GM12878 (cell line): ENCODE results near the gene DISP3. TPM values are rescaled to one million over a fixed set of nuclear protein-coding genes. Genes with fewer than 3 reads are reported as not detected.

Experiments used
- ATAC-seq: fragments of 200-7000 bp; cut with Tn5 transposase; 3 replicates; pipeline ENCODE4 v1.9.1; 2020; ENCODE audit warnings: mild to moderate bottlenecking, moderate library complexity
- BruUV-seq: library from RNA; stranded (reverse); fragments of 400-500 nt; replicated peaks from 2 replicates; lab custom pipeline; 2021; lab: Mats Ljungman, UMichigan
- CTCF ChIA-PET: fragments of 300-600 bp; sonication (Branson Sonifier 250); formaldehyde crosslinking; extraction: SDS; loops from one replicate; lab custom pipeline; 2021; ENCODE audit warnings: inconsistent platforms; lab: Yijun Ruan, JAX
- POLR2A ChIA-PET: fragments of 350-600 bp; formaldehyde crosslinking; extraction: SDS; loops from one replicate; lab custom pipeline; 2021; ENCODE audit warnings: inconsistent platforms; lab: Charles Lee
- RAD21 ChIA-PET: fragments of 300-600 bp; sonication (Branson Sonifier 250); formaldehyde crosslinking; loops from one replicate; lab custom pipeline; 2023; ENCODE audit warnings: antibody characterized with exemption; ENCODE audit not compliant: unreplicated experiment; lab: Charles Lee
- SMC1A ChIA-PET: fragments of 300-600 bp; sonication (Branson Sonifier 250); formaldehyde crosslinking; loops from one replicate; lab custom pipeline; 2023; ENCODE audit not compliant: unreplicated experiment, uncharacterized antibody; lab: Charles Lee
- DNase-seq: peaks from one replicate; pipeline ENCODE4 v3.0.0-alpha.2; 2011; ENCODE audit warnings: low read depth, low spot score
- FAIRE-seq: peaks from 3 replicates; lab custom pipeline; 2011; peaks lifted over from hg19 to GRCh38; lab: Jason Lieb, UNC
- H2AFZ ChIP-seq: 2 replicates; pipeline ENCODE4 v1.6.0; 2011; ENCODE audit warnings: low read depth, low read length, control low read depth; ENCODE audit not compliant: control insufficient read depth
- H3K27ac ChIP-seq: 2 replicates; pipeline ENCODE4 v1.5.1; 2011; ENCODE audit warnings: control low read depth; ENCODE audit not compliant: control insufficient read depth, insufficient read depth
- H3K27me3 ChIP-seq, 2 experiments: replicated peaks in 1 of 2; 2 replicates each; pipeline versions ENCODE4 v1.6.0 to v1.6.1; 2011; ENCODE audit warnings: low read length in 1 of 2; ENCODE audit not compliant: control insufficient read depth in 2 of 2, insufficient read depth in 2 of 2
- H3K36me3 ChIP-seq, 2 experiments: 2 replicates each; pipeline ENCODE4 v1.5.1; 2011; ENCODE audit warnings: low read length in 1 of 2; ENCODE audit not compliant: control insufficient read depth in 2 of 2, insufficient read depth in 2 of 2
- H3K4me1 ChIP-seq: 2 replicates; pipeline ENCODE4 v1.6.1; 2011; ENCODE audit warnings: mild to moderate bottlenecking, low read length, moderate library complexity, mixed read lengths; ENCODE audit not compliant: control insufficient read depth, insufficient read depth
- H3K4me2 ChIP-seq: 2 replicates; pipeline ENCODE4 v1.6.0; 2011; ENCODE audit warnings: control low read depth; ENCODE audit not compliant: control insufficient read depth, insufficient read depth
- H3K4me3 ChIP-seq: fragments of 200-600 bp; sonication (generic); 2 replicates; pipeline ENCODE4 v1.5.1; 2016
- H3K79me2 ChIP-seq: 2 replicates; pipeline ENCODE4 v1.6.0; 2011; ENCODE audit warnings: low read length; ENCODE audit not compliant: control insufficient read depth, insufficient read depth
- H3K9ac ChIP-seq: 2 replicates; pipeline ENCODE4 v1.8.0; 2011; ENCODE audit warnings: low read length, control low read depth, mixed read lengths; ENCODE audit not compliant: control insufficient read depth, insufficient read depth
- H3K9me3 ChIP-seq: replicated peaks from 3 replicates; pipeline ENCODE4 v1.5.1; 2011; ENCODE audit warnings: mild to moderate bottlenecking, low read length; ENCODE audit not compliant: control insufficient read depth, insufficient read depth
- H4K20me1 ChIP-seq: 2 replicates; pipeline ENCODE4 v1.6.0; 2011; ENCODE audit not compliant: control insufficient read depth, insufficient read depth
- CBFB ChIP-seq: IDR thresholded peaks from 2 replicates; pipeline ENCODE4 v1.6.1; 2016; ENCODE audit warnings: antibody characterized with exemption, low read depth
- ESRRA ChIP-seq: IDR thresholded peaks from 2 replicates; pipeline ENCODE4 v1.6.1; 2012; ENCODE audit warnings: mild to moderate bottlenecking, low read length, improper control_type of control experiment
- IRF5 ChIP-seq: fragments of 450-650 bp; IDR thresholded peaks from 2 replicates; pipeline ENCODE4 v1.6.1; 2017; ENCODE audit warnings: borderline replicate concordance
- MXI1 ChIP-seq: fragments of 150-350 bp; IDR thresholded peaks from 2 replicates; pipeline ENCODE4 v1.6.1; 2011; ENCODE audit warnings: low read depth, mild to moderate bottlenecking, inconsistent platforms, low read length, improper control_type of control experiment
- SIX5 ChIP-seq: IDR thresholded peaks from 2 replicates; pipeline ENCODE4 v1.6.1; 2011; ENCODE audit warnings: mild to moderate bottlenecking, low read depth, low read length, moderate library complexity; ENCODE audit not compliant: severe bottlenecking
- ZBTB4 ChIP-seq: fragments of 450-650 bp; formaldehyde crosslinking; IDR thresholded peaks from 2 replicates; pipeline ENCODE4 v1.4.0; 2022; ENCODE audit warnings: mild to moderate bottlenecking, moderate library complexity
- ZZZ3 ChIP-seq: IDR thresholded peaks from 2 replicates; pipeline ENCODE4 v1.6.1; 2011; ENCODE audit warnings: low read depth; ENCODE audit not compliant: control insufficient read depth, insufficient read length
- WGBS: methylation state at CpG from one replicate; pipeline ENCODE4 v1.1.6; 2016; ENCODE audit warnings: low lambda C conversion rate; ENCODE audit not compliant: insufficient replicate concordance, insufficient coverage; ENCODE audit errors: missing lambda C conversion rate; 5-methylcytosine and 5-hydroxymethylcytosine counted together
- in situ Hi-C: fragments of 300-500 bp; cut with MboI; formaldehyde crosslinking; loops from 9 replicates; pipeline ENCODE4 v1.14.3; 2018; ENCODE audit warnings: mixed read lengths
- intact Hi-C: fragments of 100-400 bp; cut with micrococcal nuclease; formaldehyde crosslinking; loops from one replicate; pipeline ENCODE4 v1.14.2; 2022; ENCODE audit not compliant: unreplicated experiment
- polyA plus RNA-seq, 11 experiments: library from polyadenylated mRNA; depleted of rRNA in 4 of 11; unstranded in 6 of 11; stranded (reverse) in 5 of 11; fragments of >200 nt; fragmentation: Nextera tagmentation in 4 of 11; fragmentation: Illumina TruSeq in 1 of 11; extraction: Ambion mirVana in 4 of 11; extraction: Trizol in 1 of 11; gene quantifications; 1 replicate in 1 of 11; 2 replicates in 10 of 11; pipeline versions ENCODE4 v1.2.1 to v1.2.3, GENCODE V29; 2011 to 2016; ENCODE audit warnings: inconsistent platforms in 2 of 11, missing spikeins in 2 of 11, low read depth in 1 of 11
- total RNA-seq, 4 experiments: library from RNA; depleted of rRNA in 3 of 4; stranded (reverse); fragments of >200 nt in 3 of 4; fragmentation: Illumina TruSeq in 1 of 4; extraction: Trizol in 1 of 4; gene quantifications; 2 replicates each; pipeline versions ENCODE4 v1.2.1 to v1.2.3, GENCODE V29; 2013 to 2021
- TF ChIP-seq, protein P1 (sequence below): IDR thresholded peaks from 2 replicates; pipeline ENCODE4 v1.6.1; 2012; ENCODE audit warnings: improper control_type of control experiment, low read depth, low read length; ENCODE audit not compliant: insufficient replicate concordance

The DISP3 gene
- total and polyA plus RNA-seq, 10 of the 15 experiments (the other 5 are each of a cell fraction or from before 2014, with no cell fraction given) = under 0.01 to 0.18 (median 0.09) TPM; not detected in 2

GRCh38 chr1:11456965-11457364, 22.0 kb upstream of the DISP3 start:
- FAIRE-seq (no peak), DNase-seq (no peak), ATAC-seq (no peak)
- Histone ChIP-seq H3K36me3 (no peaks in the 10 kb centered on the region), H3K27me3 (peaks cover 0 to 2% of the 10 kb centered on the region in 2 experiments; a peak in 1 of 4 replicates), H3K9ac (no peak overlapping the region), H2AFZ (no peak overlapping the region), H3K4me3 (no peak overlapping the region), H3K4me2 (no peak overlapping the region), H4K20me1 (no peaks in the 10 kb centered on the region), H3K9me3 (no peaks in the 10 kb centered on the region), H3K79me2 (no peaks in the 10 kb centered on the region), H3K4me1 (no peaks in the 10 kb centered on the region), H3K27ac (no peak overlapping the region)
- TF ChIP-seq, protein P1, sequence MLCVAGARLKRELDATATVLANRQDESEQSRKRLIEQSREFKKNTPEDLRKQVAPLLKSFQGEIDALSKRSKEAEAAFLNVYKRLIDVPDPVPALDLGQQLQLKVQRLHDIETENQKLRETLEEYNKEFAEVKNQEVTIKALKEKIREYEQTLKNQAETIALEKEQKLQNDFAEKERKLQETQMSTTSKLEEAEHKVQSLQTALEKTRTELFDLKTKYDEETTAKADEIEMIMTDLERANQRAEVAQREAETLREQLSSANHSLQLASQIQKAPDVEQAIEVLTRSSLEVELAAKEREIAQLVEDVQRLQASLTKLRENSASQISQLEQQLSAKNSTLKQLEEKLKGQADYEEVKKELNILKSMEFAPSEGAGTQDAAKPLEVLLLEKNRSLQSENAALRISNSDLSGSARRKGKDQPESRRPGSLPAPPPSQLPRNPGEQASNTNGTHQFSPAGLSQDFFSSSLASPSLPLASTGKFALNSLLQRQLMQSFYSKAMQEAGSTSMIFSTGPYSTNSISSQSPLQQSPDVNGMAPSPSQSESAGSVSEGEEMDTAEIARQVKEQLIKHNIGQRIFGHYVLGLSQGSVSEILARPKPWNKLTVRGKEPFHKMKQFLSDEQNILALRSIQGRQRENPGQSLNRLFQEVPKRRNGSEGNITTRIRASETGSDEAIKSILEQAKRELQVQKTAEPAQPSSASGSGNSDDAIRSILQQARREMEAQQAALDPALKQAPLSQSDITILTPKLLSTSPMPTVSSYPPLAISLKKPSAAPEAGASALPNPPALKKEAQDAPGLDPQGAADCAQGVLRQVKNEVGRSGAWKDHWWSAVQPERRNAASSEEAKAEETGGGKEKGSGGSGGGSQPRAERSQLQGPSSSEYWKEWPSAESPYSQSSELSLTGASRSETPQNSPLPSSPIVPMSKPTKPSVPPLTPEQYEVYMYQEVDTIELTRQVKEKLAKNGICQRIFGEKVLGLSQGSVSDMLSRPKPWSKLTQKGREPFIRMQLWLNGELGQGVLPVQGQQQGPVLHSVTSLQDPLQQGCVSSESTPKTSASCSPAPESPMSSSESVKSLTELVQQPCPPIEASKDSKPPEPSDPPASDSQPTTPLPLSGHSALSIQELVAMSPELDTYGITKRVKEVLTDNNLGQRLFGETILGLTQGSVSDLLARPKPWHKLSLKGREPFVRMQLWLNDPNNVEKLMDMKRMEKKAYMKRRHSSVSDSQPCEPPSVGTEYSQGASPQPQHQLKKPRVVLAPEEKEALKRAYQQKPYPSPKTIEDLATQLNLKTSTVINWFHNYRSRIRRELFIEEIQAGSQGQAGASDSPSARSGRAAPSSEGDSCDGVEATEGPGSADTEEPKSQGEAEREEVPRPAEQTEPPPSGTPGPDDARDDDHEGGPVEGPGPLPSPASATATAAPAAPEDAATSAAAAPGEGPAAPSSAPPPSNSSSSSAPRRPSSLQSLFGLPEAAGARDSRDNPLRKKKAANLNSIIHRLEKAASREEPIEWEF = no peak
- TF ChIP-seq MXI1 (no peak), SIX5 (no peak), ZZZ3 (no peak), ZBTB4 (CRISPR knock-in tag) (no peak), ESRRA (no peak), IRF5 (no peak), CBFB (no peak)
- intact Hi-C loops = no loop called here
- CTCF ChIA-PET = interaction anchor here (1.0 kb wide), 1 partner anchor 115 kb away, joined by 3 read pairs; no protein-coding TSS in a partner anchor
- in situ Hi-C loops = no loop called here
- POLR2A ChIA-PET = no interaction called here
- WGBS = 2% methylated on average over 4 of the region's 4 CpGs
- RAD21 ChIA-PET = no interaction called here
- BruUV-seq = no TSS peak
- SMC1A ChIA-PET = no interaction called here
